HG03520 (cell line): ENCODE data around the gene FREM1.

Experiments used
- ATAC-seq: cut with Tn5 transposase; IDR thresholded peaks from one replicate; pipeline ENCODE4 v1.9.1; 2021; ENCODE audit warnings: mild to moderate bottlenecking, moderate library complexity; ENCODE audit not compliant: unreplicated experiment

The FREM1 gene

DNA sequence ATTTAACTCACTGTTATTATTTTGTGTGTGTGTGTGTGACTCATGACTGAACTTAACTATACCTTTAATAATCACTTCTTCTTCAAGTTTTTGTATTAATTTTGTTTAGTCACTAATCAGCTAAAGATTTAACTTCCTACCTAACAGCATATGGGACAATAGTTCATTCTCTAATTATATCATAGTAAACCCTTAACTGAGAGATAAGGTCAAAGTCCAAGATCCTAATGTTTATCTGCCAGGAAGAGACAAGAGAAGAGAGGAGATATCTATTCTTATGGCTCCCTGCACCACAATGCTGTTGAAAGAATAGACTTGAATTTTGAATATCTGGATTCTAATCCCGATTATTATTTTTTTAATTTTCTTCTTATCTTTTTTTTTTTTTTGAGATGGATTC, 28.1 kb downstream of the FREM1 start:
- no peak for ATAC-seq

DNA sequence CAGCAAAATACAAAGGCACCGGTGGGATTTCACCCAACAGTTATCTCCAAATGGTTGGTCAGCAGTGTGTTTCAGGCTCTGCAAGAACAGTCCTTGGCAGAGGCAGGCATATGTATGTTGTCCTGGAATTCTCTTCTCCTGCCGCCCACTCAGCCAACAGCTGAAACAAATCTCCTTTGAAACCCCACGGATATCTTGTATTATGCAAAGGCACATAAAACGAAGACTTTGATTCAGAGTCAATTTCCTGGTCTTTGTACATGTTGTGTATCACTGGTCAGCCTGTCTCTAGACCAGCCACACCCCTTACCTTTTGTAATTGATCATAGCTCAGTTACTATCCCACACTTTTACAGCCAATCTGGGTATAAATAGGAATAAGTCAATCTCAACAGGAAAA, 29.2 kb downstream of the FREM1 start:
- no peak for ATAC-seq

GRCh38 chr9:14870090-14870489, 40.1 kb downstream of the FREM1 start:
- no peak for ATAC-seq

DNA sequence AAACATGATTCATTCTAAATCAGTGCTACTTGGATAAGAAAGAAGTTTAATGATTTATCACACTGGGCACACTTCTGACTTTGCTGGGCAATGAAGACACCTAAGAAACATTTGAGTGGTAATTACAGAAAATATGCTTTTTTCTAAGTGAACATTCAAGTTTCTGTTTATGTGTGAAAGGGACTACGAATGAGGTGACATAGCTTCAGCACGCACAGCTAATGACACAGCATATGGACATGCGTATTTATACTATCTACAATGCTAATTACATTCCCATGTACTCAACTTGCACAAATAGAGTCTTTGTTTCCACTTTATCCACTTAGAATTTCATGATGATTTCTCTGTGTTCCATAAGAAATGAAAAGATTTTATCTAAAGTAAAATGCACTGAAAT, 40.6 kb downstream of the FREM1 start:
- no peak for ATAC-seq

- no peak for ATAC-seq
These were observed 41.2 kb downstream of the FREM1 start for GRCh38 chr9:14868772-14869583.

- no peak for ATAC-seq
These were observed 41.8 kb downstream of the FREM1 start for GRCh38 chr9:14868418-14868771.

GRCh38 chr9:14866200-14866749, 44.0 kb downstream of the FREM1 start:
- ATAC-seq = no peak

DNA sequence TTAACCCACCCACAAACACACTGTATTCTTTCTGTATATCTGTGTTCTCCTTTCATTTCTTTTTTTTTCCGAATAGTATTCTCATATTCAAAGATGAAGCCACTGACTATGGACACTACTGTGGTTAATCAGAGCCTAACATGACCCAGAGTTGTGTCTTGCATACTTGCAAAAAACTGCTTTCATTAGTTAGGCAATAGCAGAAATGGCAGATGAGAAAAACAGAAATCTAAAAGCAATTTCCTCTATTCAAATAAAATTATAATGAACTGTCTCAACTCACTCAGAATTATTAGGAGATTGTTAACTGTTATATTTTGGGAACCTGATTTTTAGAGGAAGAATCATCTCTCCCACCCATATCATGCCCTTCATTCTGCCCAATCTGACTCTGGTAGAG, 45.9 kb downstream of the FREM1 start:
- no peak for ATAC-seq

GRCh38 chr9:14863402-14863801, 46.8 kb downstream of the FREM1 start:
- ATAC-seq = no peak

GRCh38 chr9:14857449-14858305, 52.6 kb downstream of the FREM1 start:
- ATAC-seq = no peak

GRCh38 chr9:14849851-14850250, 60.4 kb downstream of the FREM1 start:
- ATAC-seq = no peak

DNA sequence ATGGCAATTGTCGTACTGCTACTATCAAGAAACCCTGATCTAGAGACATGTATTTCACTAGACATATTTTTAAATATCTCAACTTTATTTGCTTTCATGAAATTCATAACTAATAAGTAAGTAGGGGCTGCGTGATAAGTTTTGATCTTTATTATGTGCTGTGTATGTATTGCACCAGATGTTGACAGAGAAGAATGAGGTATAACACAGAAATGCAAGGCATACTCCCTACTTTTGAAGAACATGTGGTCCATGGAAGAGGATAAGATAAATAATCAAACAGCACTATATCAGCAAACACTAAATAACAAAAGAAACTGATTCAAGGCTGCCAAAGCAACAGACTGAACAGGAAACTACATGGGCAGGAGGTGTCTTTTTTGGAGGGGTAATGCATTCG, 60.9 kb downstream of the FREM1 start:
- no peak for ATAC-seq

DNA sequence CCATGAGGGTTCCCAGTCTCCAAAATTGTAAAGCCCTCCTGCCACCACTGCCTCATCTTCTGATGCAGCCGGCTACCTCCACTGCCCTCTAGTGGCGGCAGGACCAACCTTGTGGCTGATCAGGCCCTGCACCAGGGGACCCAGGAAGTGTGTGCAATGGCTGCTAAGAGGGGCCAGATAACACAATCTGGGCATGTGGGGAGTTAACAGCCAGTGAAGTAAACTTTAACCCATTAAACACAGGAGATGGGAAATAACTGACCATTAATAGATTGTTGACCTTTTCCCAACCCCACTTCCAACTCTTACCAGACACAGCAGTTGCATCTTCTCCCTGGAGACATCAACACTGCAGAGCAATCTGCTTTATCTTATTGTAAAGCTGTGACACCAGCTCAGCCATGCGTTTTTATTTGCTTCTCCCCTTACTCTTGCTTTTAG, 63.3 kb downstream of the FREM1 start:
- peak; percentile 99 for ATAC-seq

DNA sequence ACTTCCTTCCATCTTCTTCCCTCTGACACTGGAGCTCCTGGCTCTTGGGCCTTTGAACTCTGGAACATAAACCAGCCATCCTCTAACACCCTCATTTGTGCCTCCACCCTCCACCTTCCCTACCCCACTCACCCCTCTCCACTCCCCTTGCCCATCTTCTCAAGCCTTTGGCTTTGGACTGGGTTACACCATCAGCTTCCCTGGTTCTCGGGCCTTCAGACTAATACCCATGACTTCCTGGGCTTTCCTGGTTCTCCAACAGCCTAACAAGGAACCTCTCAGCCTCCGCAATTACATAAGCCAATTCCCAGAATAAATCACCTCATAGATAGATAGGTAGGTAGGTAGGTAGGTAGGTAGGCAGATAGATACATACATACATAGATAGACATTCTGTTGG, 67.1 kb downstream of the FREM1 start:
- ATAC-seq = no peak

- no peak for ATAC-seq
These were observed 68.0 kb downstream of the FREM1 start for GRCh38 chr9:14842269-14842668.

GRCh38 chr9:14838701-14839100, 71.5 kb downstream of the FREM1 start:
- no peak for ATAC-seq

DNA sequence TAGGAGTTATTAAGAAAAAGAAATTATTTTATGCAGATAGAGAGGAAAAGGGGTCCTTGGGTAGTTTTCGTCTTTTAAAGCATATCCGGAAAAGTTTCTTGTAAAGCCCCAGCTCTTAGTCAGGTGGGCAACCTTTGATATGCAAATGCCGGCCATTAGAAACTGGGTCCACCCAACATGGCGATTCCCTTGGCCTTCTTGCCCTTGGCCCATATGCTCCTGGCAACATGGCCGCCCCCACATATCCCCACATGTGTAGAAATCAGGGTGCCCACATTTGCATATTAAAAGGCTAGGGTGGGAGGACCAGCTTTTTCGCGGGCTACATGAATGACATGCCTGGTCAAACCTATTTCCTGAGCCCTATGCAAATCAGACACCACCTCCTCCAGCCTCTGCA, 73.3 kb downstream of the FREM1 start:
- ATAC-seq = no peak

- no peak for ATAC-seq
These were observed 78.6 kb downstream of the FREM1 start for GRCh38 chr9:14831661-14832060.

- no peak for ATAC-seq
These were observed 79.2 kb downstream of the FREM1 start for GRCh38 chr9:14831074-14831473.

DNA sequence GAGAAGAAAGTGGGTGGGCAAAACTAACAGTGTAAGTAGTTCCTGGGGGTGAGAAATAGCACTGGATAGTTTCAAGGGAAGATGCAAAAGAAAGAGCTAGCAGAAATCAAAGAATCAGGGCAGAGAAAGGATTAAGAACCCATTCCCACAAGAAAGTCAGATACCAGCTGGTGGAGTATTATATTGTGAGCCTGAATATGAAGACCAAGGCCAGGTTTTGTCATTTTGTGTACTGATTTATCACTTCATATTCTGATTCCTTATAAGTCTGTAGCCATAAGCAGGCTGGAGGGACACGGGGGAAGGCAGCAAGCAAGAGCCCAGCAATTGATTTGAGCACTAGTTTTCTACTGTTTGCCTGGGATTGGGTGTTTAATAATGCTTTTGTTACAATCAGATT, 80.2 kb downstream of the FREM1 start:
- no peak for ATAC-seq

GRCh38 chr9:14829204-14829603, 81.0 kb downstream of the FREM1 start:
- no peak for ATAC-seq

DNA sequence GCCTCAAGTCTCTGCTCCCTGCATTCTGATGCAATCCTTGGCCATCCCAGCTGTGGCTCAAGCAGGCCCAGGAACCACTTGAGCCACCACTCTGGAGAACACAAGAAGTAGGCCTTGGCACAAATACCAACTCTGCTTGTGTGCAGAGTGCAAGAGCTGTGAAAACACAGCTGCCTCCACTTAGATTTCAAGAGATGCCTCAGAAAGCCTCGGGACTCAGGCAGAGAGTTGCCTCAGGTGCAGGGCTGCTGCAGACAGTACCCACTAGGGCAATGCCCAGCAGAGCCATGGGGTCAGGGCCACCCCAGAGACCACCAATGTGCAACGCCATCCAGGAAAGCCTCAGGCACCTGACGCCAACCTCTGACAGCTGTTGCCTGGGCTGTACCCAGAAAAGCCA, 82.4 kb downstream of the FREM1 start:
- no peak for ATAC-seq
